T-helper 2 cell treated with Interferon-gamma antibody and Interleukin-4, amounts not matched to agents 100 ng/mL and 5 ng/mL, for 36 hours (primary cell): ENCODE data around the gene RNPC3. TPM values are rescaled to one million over a fixed set of nuclear protein-coding genes. Genes with fewer than 3 reads are reported as not detected.
"Not testable (repeated sequence)": the region's sequence is repeated elsewhere in the genome, so short reads cannot be mapped to it uniquely, and the experiment has no call there.

Experiments
- intact Hi-C: fragments of 100-400 bp; cut with micrococcal nuclease; formaldehyde crosslinking; loops from one replicate; pipeline ENCODE4 v1.15.1; 2023
- total RNA-seq: library from RNA; stranded (reverse); gene quantifications from 2 replicates; pipeline ENCODE4 v1.2.3, GENCODE V29; 2022

RNPC3 gene
- total RNA-seq, 1 donor from 2014 or later: 23.9 TPM

GRCh38 chr1:103547840-103548239, 22.3 kb downstream of the RNPC3 start:
- intact Hi-C loops: no loop called here

GRCh38 chr1:103560427-103560826, 34.9 kb downstream of the RNPC3 start:
- intact Hi-C loops: no loop called here

DNA sequence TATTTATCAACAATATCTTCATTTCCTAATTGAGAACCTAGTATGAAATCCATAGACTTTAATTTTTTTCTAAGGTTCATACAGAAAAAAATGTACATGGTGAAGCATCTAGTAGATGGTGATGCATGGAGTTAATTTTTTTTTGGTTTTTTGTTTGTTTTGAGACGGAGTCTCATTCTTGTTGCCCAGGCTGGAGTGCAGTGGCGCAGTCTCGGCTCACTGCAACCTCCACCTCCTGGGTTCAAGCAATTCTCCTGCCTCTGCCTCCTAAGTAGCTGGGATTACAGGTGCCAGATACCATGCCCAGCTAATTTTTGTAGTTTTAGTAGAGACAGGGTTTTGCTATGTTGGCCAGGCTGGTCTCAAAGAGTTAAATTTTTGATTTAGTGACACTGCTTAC, 35.6 kb downstream of the RNPC3 start:
- intact Hi-C loops: not testable (repeated sequence)

- intact Hi-C loops: no loop called here
Measured at GRCh38 chr1:103561643-103562395, 36.3 kb downstream of the RNPC3 start.

DNA sequence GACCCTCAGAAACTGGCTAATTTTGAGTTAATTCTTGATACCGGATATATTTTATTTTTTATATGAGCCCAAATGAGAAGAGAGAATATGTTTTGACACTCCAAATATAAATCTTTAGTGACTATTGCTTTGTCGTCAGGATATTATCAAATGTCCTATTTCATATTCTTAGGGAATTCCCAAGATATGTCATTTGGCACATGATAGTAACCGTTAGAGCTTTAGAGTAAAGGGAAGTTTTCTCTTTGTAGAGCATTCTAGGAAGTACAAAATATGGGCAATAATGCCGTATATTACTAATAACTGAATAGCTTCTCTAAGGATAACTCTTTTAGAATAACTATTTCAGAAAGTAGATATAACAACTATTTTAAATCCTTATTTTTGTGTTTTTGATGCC, 37.6 kb downstream of the RNPC3 start:
- intact Hi-C loops: no loop called here

DNA sequence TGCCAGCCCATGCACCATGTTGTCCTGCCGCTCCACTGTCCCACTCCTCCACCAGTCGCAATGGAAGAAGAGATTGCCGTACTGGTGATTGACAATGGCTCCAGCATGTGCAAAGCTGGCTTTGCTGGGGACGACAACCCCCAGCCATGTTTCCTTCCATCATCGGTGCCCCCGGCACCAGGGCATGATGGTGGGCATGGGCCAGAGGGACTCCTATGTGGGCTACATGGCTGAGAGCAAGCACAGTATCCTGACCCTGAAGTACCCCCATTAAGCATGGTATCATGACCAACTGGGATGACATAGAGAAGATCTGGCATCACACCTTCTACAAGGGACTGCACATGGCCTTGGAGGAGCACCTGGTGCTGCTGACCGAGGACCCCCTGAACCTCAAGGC, 44.0 kb downstream of the RNPC3 start:
- intact Hi-C loops: no loop called here

GRCh38 chr1:103571289-103571688, 45.8 kb downstream of the RNPC3 start, which contains the start of gene AMY2B:
TSS of gene AMY2B (plus strand) at chr1:103571589. CDS start at chr1:103571603, 14 bp downstream.
- intact Hi-C loops: not testable (repeated sequence)

DNA sequence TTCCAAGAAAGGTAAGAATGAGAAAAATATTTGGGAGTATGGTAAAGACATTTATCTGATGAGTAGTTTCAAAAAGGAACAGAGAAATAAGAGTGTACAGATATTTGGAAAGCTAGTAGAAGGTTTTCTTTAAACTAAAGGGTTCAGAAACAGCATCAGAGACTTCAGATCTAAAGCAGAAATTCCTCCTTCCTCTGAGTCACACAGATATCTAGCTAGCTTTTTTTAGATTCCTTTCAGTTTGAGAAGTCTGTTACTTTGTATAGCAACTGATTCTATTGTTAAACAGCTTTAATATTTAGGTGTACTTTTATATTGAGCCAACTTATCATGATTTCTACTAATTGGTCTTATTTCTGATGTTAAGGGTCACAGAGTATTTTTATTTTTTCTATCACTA, 50.6 kb downstream of the RNPC3 start:
- intact Hi-C loops: no loop called here

DNA sequence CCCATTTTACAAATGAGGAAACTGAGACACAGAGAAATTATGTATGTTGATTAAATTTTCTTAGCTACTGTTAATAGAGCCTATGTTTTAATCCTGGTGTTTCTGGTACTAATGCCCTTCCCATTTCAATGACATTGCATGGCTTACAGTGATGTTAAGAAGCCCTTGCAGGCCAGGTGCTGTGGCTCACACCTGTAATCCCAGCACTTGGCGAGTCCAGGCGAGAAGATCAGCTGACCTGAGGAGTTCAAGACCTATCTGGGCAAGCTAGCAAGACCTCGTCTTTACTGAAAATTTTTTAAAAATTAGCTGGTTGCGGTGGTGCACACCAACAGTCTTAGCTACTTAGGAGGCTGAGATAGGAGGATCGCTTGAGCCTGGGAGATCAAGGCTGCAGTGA, 51.3 kb downstream of the RNPC3 start:
- intact Hi-C loops: not testable (repeated sequence)

DNA sequence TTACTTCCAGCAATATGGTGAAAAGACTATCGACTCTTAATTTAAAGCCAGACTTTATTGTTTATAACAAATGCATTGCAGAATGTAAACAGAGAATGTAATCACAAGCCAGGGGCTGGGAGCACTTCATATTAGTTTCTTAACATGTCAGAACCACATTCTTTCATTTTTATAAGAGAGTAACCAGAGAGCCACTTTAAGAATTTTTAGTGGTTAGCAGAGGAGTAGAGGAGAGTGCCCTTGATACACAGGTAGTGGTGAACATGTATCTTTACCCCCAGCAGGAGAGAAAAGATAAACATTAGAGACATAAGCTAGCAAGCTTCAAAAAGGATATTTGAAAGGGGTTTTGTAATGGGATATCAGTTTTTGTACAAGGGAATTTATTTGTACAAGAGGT, 57.0 kb downstream of the RNPC3 start:
- intact Hi-C loops: no loop called here

GRCh38 chr1:103583887-103584286, 58.4 kb downstream of the RNPC3 start:
- intact Hi-C loops: no loop called here

DNA sequence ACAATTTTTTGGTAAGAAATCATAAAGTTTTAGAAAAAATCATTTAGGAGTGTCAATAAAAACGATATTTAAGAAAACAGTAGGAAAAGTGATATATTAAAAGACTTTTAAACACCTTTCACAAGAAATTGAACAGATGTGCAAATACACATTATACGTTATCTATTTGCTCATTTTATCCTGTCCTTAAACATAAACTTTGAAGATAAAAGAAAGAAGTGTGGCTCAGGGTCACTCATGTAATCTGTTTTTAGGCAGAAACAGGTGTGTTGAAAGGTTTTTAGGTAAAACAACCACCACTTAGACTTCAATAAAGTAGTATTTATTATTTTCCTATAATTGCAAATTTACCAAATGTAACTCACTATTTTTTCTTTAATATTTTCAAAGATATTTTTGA, 59.0 kb downstream of the RNPC3 start:
- intact Hi-C loops: no loop called here

DNA sequence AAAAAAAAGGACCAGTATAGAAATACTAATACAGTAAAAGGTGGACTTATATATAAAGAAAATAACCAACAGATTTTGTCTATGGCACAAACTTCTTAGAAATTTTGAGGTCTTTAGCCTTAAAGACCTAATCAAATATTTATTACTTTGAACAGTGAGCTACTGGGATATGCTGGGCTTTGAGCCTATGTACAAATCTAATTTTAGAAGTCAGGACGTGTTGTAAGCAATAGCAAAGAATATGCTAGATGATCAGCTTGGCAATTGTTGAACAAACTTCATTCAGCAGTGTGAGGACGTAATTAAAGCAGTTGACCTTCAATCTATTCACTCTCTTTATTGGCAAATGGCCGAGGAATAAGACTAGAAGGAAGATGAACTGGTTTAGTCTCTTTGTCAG, 77.2 kb downstream of the RNPC3 start:
- intact Hi-C loops: not testable (repeated sequence)

Other genes starting within 250 kb of the RNPC3 start
- gene AMY2B, start 45.9 kb downstream of the RNPC3 start, total RNA-seq: 7.1 and 7.7 TPM in 2 replicates
- gene AMY2A, start 91.7 kb downstream of the RNPC3 start, total RNA-seq: not detected in 2 replicates
- gene AMY1A, start 130.1 kb downstream of the RNPC3 start, total RNA-seq: not detected in 2 replicates
- gene AMY1B, start 170.5 kb downstream of the RNPC3 start, total RNA-seq: not detected in 2 replicates
- gene AMY1C, start 224.2 kb downstream of the RNPC3 start, total RNA-seq: not detected in 2 replicates